ENCODE results near the gene MAGI1. TPM values are rescaled to one million over a fixed set of nuclear protein-coding genes. Genes with fewer than 3 reads are reported as not detected.

The MAGI1 gene
- polyA plus RNA-seq, 6 donors from 2014 or later: 0.08 TPM; not detected in 5

DNA sequence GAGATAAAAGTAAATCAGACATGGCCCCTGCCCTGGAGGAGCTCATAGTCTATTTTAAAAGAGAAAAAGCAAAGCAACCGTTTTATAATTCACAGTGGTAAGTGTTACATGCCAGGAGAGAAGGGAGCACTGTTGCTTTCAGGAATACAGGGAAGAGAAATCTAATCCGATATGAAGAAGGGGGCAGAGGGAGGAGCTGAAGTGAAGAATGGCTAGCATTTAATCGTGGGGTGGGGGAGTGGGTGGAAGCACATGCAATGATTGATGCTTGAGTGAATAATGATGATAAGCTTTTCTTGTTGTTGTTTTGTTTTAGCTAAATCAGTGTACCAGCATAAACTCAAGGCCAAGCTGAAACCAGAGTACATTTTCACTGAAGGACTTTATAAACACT is 629.5 kb downstream of the MAGI1 start:
- H3K27me3 Mint-ChIP-seq: no peaks in the 10 kb centered on the region
- ATAC-seq (ENCODE audit: low read depth in 2 of 2): no peak
- H3K4me3 Mint-ChIP-seq: no peak overlapping the region
- no peaks in the 10 kb centered on the region for H3K4me1 Mint-ChIP-seq
- DNase-seq: no peak
- H3K36me3 Mint-ChIP-seq: no peaks in the 10 kb centered on the region
- no peak overlapping the region for H3K27ac Mint-ChIP-seq
- peaks cover 0 to 9% (median 3%) of the 10 kb centered on the region in 7 donors for H3K9me3 Mint-ChIP-seq

DNA sequence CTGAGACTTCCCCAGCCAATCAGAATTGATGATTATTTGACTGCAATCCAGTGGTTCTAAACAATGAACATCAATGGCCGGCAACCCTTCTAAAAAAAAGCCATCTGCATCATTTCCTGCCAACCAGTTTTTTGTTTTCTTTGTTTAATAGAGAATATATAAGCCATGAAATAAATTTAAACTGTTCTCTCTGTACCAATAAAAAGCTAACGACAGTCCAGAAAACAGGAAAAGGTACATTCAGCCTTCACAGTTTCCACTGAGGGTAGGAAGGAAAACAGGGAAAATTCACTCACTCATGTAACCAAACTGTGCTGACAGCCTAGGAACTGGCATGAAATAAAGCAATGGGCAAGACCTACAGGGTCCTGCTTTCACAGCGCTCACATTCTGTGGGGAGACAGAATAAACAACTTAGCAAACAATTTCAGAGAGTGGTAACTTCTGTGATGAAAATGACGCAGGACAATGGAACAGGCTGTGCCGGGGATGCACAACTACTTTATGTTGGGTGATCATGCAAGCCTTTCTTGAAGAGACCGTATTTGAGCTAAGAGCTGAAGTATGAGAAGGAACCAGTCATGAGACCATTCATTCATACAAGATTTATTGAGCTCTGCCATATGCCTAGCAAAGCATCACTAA is 630.1 kb downstream of the MAGI1 start:
- DNase-seq (no peak), ATAC-seq (ENCODE audit: low read depth in 2 of 2) (no peak)
- H3K27me3 Mint-ChIP-seq: no peaks in the 10 kb centered on the region
- H3K36me3 Mint-ChIP-seq: no peaks in the 10 kb centered on the region
- peaks cover 0 to 9% (median 3%) of the 10 kb centered on the region in 7 donors for H3K9me3 Mint-ChIP-seq
- H3K27ac Mint-ChIP-seq: no peak overlapping the region
- no peak overlapping the region for H3K4me3 Mint-ChIP-seq
- H3K4me1 Mint-ChIP-seq: no peaks in the 10 kb centered on the region

DNA sequence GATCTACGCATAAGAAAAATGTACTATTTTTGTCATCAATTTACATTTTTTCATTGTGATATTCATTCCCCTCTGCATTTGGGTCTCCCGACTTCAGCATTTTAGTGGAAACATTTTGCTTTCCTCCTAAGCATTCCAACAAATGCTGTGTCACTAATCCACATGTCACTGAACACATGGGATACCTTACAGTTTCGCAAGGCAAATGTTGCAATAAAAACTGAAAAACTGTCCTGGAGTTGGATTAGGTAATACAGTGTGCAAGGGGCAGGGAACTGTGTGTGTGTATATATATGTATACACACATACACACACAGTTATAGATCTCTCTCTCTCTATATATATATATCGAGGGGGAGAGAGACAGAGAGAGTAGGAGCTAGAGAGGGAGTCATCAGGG is 632.2 kb downstream of the MAGI1 start:
- DNase-seq (no peak), ATAC-seq (ENCODE audit: low read depth in 2 of 2) (no peak)
- H3K4me3 Mint-ChIP-seq: no peak overlapping the region
- H3K27ac Mint-ChIP-seq: no peak overlapping the region
- H3K9me3 Mint-ChIP-seq: peaks cover 0 to 6% (median 2%) of the 10 kb centered on the region in 7 donors
- no peaks in the 10 kb centered on the region for H3K36me3 Mint-ChIP-seq
- H3K4me1 Mint-ChIP-seq: no peaks in the 10 kb centered on the region
- H3K27me3 Mint-ChIP-seq: no peaks in the 10 kb centered on the region

DNA sequence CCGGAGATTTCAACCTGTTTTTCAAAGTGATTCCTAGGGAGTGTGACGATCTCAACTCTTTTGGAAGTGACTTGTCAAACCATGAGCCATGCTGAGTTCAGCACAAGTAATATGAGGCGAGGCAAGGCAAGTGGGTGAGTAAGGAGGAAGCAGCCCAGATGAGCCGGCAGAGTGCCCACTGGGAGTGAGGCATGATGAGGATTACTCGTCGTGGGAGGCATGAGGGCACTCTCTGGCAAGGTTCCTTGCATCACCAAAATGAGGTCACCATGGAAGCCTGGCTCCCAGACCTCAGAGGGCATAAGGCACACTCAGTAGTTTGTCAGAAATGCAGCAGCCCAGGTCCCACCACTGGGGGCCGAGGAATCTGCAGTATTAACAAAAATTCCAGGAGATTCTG is 636.1 kb downstream of the MAGI1 start:
- Mint-ChIP-seq H3K27ac (no peak overlapping the region), H3K27me3 (no peaks in the 10 kb centered on the region), H3K9me3 (peaks cover 0 to 6% (median 2%) of the 10 kb centered on the region in 7 donors), H3K4me3 (no peak overlapping the region), H3K36me3 (no peaks in the 10 kb centered on the region), H3K4me1 (no peaks in the 10 kb centered on the region)
- ATAC-seq (ENCODE audit: low read depth in 2 of 2): no peak
- DNase-seq: no peak

DNA sequence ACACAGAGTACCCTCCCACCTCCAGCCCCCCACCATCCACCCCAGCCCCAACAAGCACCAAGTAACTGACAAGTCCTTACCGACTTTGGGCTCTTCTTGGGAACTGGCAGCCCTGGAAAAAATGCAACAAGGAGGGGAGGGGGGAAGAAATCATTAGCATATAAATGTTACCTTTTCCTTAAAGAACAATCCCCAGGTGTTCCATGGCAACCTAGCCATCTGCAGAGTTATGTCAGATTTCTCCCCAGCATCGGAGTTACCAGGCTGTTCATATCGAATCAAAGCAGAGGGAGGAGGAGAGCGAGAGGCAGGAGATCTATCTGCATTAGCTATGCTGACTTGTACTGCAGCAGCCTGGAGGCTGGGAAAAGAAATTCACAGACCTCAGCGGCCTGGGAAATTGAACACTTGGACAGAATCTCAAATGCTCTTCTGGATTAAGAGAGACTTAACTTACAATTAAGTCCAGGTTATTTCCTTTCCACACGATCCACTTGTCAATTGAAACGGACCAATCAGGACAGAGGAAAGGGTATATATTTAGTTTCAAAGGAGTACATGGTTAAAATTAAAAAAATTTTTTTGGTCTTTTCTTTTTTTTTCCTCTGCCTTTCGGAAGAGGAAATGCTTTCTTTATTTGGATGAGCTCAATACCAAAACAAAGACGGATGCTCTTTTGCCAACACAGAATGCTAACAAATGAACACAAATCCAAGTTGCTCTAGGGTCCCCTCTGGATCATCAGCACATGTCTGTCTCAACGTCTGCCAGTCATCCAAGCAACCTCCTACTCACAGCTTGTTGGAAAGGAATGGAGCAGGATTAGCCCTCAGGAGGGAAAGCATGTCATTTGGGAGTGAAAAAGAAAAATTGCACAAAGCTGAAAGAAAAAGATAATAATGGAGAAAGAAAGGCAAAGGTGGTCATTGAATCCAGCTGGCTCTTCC is 637.1 kb downstream of the MAGI1 start:
- Mint-ChIP-seq H3K4me1 (no peaks in the 10 kb centered on the region), H3K27me3 (no peaks in the 10 kb centered on the region), H3K36me3 (no peaks in the 10 kb centered on the region), H3K4me3 (no peak overlapping the region), H3K9me3 (peaks cover 0 to 6% (median 2%) of the 10 kb centered on the region in 7 donors), H3K27ac (no peak overlapping the region)
- no peak for DNase-seq
- no peak for ATAC-seq (ENCODE audit: low read depth in 2 of 2)

DNA sequence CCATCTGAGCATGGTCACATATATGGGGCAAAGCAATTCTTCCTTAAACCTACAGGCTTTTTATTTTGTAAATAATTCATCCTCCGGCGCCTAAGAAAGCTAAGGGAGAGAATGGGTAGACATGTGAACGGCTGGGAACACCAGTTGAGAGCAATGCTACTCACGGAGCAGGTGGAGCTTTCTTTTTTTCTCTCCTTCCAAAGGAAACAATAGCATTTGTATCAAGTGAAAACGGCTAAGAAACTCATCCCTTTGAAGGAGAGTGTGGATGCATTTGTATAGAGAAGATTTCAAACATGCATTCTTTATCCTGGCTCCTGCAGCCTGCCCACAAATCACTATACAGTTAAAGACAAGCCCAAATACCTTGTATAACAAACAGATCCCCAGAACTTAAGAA is 637.8 kb downstream of the MAGI1 start:
- no peak for DNase-seq
- H3K27ac Mint-ChIP-seq: no peak overlapping the region
- peaks cover 0 to 8% (median 2%) of the 10 kb centered on the region in 7 donors for H3K9me3 Mint-ChIP-seq
- no peaks in the 10 kb centered on the region for H3K36me3 Mint-ChIP-seq
- no peak overlapping the region for H3K4me3 Mint-ChIP-seq
- no peaks in the 10 kb centered on the region for H3K27me3 Mint-ChIP-seq
- no peak for ATAC-seq (ENCODE audit: low read depth in 2 of 2)
- no peaks in the 10 kb centered on the region for H3K4me1 Mint-ChIP-seq

DNA sequence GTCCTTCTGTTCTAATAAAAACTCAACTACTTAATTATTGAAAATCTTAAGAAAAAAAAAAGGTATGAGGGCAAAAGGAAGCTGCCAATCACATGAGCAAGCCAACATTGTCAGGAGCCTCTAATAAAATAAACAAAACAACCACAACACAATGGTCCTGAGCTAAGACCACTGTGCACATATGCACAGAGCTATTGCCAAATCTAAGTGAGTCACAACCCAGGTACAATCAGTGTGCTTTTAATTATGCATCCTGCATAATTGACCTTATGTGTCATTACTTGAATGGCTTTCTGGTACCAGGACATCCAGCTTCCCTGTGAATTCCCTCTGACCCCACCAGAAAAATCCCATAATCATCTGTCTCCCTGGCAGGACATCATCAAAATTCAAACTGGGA is 639.8 kb downstream of the MAGI1 start:
- Mint-ChIP-seq H3K36me3 (no peaks in the 10 kb centered on the region), H3K4me3 (no peak overlapping the region), H3K27me3 (no peaks in the 10 kb centered on the region), H3K9me3 (peaks cover 0 to 12% (median 4%) of the 10 kb centered on the region in 7 donors), H3K4me1 (no peaks in the 10 kb centered on the region), H3K27ac (no peak overlapping the region)
- ATAC-seq (ENCODE audit: low read depth in 2 of 2): no peak
- no peak for DNase-seq

DNA sequence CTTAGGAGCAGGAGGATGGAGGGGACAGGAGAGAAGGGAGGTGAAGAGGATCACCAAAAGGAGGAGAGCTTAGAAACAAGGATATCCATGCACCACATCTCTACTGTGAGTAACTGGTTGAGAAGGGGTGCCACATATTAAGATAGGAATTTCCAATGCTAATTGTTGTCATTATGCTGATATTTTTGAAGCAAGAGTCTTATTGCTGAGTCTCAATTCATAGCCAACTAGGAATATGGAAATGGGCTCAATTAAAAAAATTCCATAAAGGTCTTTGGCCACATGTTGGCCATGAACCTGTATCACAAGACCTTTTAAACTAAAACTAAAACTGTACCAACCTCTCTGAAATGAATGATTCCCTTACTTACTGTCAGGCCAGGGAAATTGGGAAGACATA is 642.6 kb downstream of the MAGI1 start:
- no peak for DNase-seq
- Mint-ChIP-seq H3K27me3 (no peaks in the 10 kb centered on the region), H3K4me3 (no peak overlapping the region), H3K36me3 (no peaks in the 10 kb centered on the region), H3K27ac (peak overlapping the region in 1 of 6 donors; percentile 44), H3K9me3 (peaks cover 0 to 7% (median 4%) of the 10 kb centered on the region in 7 donors), H3K4me1 (no peaks in the 10 kb centered on the region)
- ATAC-seq (ENCODE audit: low read depth in 2 of 2): no peak

DNA sequence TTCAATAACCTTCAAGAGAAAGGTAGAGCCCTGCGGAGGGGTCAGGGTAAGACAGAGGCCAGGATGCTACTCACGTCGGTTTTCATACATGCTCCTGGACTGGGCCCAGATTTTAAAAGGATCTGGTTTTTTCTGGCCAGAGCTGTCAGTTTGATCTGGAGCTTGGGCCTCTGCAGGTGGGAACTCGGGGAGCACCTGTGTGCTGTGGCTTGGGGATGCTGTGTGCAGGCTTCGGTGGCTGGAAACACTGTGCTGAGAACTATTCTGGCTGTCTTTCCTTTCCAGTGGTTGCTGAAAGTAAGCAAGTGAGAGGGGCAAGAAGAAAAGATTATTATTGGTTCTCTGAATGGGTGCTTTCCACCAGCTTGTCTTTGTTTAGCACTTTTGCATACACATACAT is 647.6 kb downstream of the MAGI1 start:
- Mint-ChIP-seq H3K27ac (no peak overlapping the region), H3K36me3 (no peaks in the 10 kb centered on the region), H3K4me1 (no peaks in the 10 kb centered on the region), H3K27me3 (no peaks in the 10 kb centered on the region), H3K9me3 (peaks cover 0 to 9% (median 5%) of the 10 kb centered on the region in 7 donors), H3K4me3 (no peak overlapping the region)
- DNase-seq (no peak), ATAC-seq (ENCODE audit: low read depth in 2 of 2) (no peak)

DNA sequence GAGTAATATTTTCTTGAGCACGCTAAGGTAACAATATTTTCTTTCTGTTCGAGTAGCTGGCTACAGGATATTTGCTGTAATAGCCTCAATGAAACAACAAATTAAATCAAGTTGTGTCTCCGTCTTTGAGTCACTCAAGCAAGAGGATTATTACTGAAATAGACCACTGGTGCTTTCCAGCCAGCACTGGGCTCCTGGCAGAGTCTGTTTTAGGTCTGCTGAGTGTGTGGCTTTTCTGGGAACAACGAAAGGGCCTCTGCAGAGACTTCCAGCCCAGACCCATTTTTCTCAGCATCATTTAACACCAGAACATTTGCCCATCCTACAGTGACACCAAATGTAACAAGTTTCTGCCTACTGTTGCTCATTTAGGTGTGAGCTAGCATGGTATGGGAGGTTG is 652.9 kb downstream of the MAGI1 start:
- H3K27ac Mint-ChIP-seq: no peak overlapping the region
- no peaks in the 10 kb centered on the region for H3K27me3 Mint-ChIP-seq
- no peaks in the 10 kb centered on the region for H3K4me1 Mint-ChIP-seq
- H3K36me3 Mint-ChIP-seq: no peaks in the 10 kb centered on the region
- no peak overlapping the region for H3K4me3 Mint-ChIP-seq
- DNase-seq (no peak), ATAC-seq (ENCODE audit: low read depth in 2 of 2) (no peak)
- H3K9me3 Mint-ChIP-seq: peaks cover 0 to 10% (median 3%) of the 10 kb centered on the region in 7 donors

DNA sequence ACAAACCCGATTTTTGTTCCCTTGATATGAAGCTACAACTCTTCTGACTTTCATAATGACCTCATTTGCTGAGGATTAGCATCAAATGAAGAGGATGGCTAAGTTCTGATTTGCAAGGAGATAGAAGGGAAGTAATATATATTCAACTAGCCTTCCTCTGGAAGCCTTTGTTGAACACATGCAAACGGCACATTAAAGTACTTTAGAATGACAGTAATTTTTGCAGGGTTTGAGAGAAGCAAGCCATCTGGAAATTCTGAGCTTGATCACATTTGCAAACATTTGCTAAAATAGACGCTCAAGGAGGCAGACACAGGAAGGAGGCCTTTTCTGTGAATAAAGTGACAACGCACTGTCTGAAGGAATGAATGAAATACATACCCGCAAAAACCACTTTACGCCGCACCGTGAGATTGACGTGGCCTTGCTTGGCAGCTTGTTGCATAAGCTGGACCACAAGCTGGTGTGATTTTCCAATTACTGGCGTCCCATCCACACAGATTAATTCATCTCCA is 657.2 kb downstream of the MAGI1 start:
- DNase-seq: no peak
- Mint-ChIP-seq H3K4me1 (no peaks in the 10 kb centered on the region), H3K4me3 (no peak overlapping the region), H3K36me3 (no peaks in the 10 kb centered on the region), H3K27me3 (no peaks in the 10 kb centered on the region), H3K27ac (no peak overlapping the region), H3K9me3 (peaks cover 0 to 6% (median 2%) of the 10 kb centered on the region in 7 donors)
- ATAC-seq (ENCODE audit: low read depth in 2 of 2): no peak

DNA sequence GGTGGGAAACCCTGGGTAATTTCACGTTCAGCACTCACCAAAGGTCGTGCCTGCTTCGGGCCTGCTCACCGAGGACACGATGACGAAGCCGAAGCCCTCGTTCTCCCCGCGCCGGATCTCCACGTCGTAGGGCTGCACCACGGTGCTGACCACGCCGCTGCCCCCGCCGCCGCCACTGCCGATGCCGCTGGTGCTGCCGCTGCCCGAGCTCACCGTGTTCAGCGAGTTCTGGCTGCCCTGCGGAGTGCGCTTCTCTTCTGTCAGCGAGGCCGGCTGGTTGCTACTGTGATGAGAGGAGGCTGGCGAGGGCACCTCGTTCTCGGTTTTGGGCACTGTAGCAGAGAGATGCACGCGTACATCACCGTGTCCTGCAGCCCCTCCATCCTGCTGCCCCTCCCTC is 659.5 kb downstream of the MAGI1 start:
- Mint-ChIP-seq H3K4me1 (no peaks in the 10 kb centered on the region), H3K36me3 (no peaks in the 10 kb centered on the region), H3K27ac (no peak overlapping the region), H3K4me3 (no peak overlapping the region), H3K27me3 (no peaks in the 10 kb centered on the region), H3K9me3 (peaks cover 0 to 11% (median 2%) of the 10 kb centered on the region in 7 donors)
- no peak for ATAC-seq (ENCODE audit: low read depth in 2 of 2)
- DNase-seq: no peak

DNA sequence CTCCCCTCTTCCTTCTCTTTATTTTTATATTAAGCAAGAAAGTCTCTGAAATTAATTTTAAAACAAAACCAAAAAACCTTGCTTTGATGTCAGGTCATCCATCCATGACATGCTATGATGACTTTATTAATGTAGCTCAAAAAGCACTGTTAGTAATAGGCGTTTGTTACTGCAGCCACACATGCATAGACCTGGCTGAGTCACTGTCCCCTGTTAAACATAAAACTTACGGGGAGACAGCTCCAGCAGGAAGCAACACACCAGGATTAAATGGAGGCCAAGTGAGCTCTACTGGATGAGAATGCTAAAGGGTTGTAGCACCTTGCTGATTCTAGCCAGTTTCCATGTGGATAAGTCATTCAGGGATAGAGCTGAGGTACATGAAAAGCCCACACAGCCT is 661.1 kb downstream of the MAGI1 start:
- ATAC-seq (ENCODE audit: low read depth in 2 of 2) (no peak), DNase-seq (no peak)
- no peaks in the 10 kb centered on the region for H3K4me1 Mint-ChIP-seq
- H3K27ac Mint-ChIP-seq: no peak overlapping the region
- H3K4me3 Mint-ChIP-seq: no peak overlapping the region
- peaks cover 0 to 14% (median 2%) of the 10 kb centered on the region in 7 donors for H3K9me3 Mint-ChIP-seq
- H3K27me3 Mint-ChIP-seq: no peaks in the 10 kb centered on the region
- no peaks in the 10 kb centered on the region for H3K36me3 Mint-ChIP-seq

DNA sequence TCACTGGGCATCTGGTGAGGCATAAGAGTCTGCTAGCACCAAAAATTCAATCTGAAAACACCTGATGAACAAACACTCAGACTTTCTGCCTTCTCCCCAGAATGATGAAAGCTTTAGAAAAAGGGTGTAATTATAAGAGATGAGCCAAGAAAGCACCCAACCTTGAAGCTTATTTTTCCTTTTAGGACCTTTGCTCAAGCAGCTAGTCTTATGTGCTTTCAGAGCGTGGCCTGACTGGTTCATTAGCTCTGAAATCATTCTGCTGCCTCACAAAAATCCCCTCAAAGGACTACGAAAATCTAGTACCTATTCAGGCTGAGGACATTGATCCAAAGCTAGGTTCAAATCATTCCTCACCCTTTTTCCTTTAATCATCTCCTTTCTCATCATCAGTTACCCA is 662.3 kb downstream of the MAGI1 start:
- Mint-ChIP-seq H3K4me1 (no peaks in the 10 kb centered on the region), H3K4me3 (no peak overlapping the region), H3K27ac (no peak overlapping the region), H3K36me3 (no peaks in the 10 kb centered on the region), H3K9me3 (peaks cover 0 to 16% (median 2%) of the 10 kb centered on the region in 7 donors), H3K27me3 (no peaks in the 10 kb centered on the region)
- ATAC-seq (ENCODE audit: low read depth in 2 of 2) (no peak), DNase-seq (no peak)
